Endothelial cell of hepatic sinusoid (primary cell): ENCODE results near the gene GRIN3A.

Experiments
- in situ Hi-C: cut with HindIII; loops from 2 replicates; pipeline ENCODE4 v1.10.0; 2017; ENCODE audit warnings: low sequenced_read_pairs

The GRIN3A gene

GRCh38 chr9:101706261-101706798 lies 32.1 kb downstream of the GRIN3A start:
- in situ Hi-C loops: no loop called here

GRCh38 chr9:101705135-101705661 lies 33.2 kb downstream of the GRIN3A start:
- in situ Hi-C loops: no loop called here

GRCh38 chr9:101702257-101702656 lies 36.2 kb downstream of the GRIN3A start:
- in situ Hi-C loops: no loop called here

GRCh38 chr9:101693546-101694336 lies 44.7 kb downstream of the GRIN3A start:
- in situ Hi-C loops: no loop called here

- in situ Hi-C loops: no loop called here
These were observed 46.8 kb downstream of the GRIN3A start for GRCh38 chr9:101691657-101692056.

GRCh38 chr9:101689039-101689438 lies 49.4 kb downstream of the GRIN3A start:
- in situ Hi-C loops: no loop called here

GRCh38 chr9:101684665-101685064 lies 53.8 kb downstream of the GRIN3A start:
- in situ Hi-C loops: no loop called here

GRCh38 chr9:101683236-101683635 lies 55.2 kb downstream of the GRIN3A start:
- in situ Hi-C loops: no loop called here

- in situ Hi-C loops: no loop called here
These were observed 60.6 kb downstream of the GRIN3A start for GRCh38 chr9:101677861-101678260.

- in situ Hi-C loops: no loop called here
These were observed 63.1 kb downstream of the GRIN3A start for GRCh38 chr9:101675341-101675740.

- in situ Hi-C loops: no loop called here
These were observed 64.3 kb downstream of the GRIN3A start for GRCh38 chr9:101674165-101674564.

- in situ Hi-C loops: no loop called here
These were observed 64.8 kb downstream of the GRIN3A start for GRCh38 chr9:101673642-101674041.

GRCh38 chr9:101671567-101671966 lies 66.9 kb downstream of the GRIN3A start:
- in situ Hi-C loops: no loop called here

GRCh38 chr9:101668421-101668820 lies 70.0 kb downstream of the GRIN3A start:
- in situ Hi-C loops: no loop called here

GRCh38 chr9:101664453-101664852 lies 74.0 kb downstream of the GRIN3A start:
- in situ Hi-C loops: no loop called here

GRCh38 chr9:101652601-101653175 lies 85.8 kb downstream of the GRIN3A start:
- in situ Hi-C loops: no loop called here

- in situ Hi-C loops: no loop called here
These were observed 88.3 kb downstream of the GRIN3A start for GRCh38 chr9:101650142-101650541.

GRCh38 chr9:101648493-101648892 lies 90.0 kb downstream of the GRIN3A start:
- in situ Hi-C loops: no loop called here

- in situ Hi-C loops: no loop called here
These were observed 98.4 kb downstream of the GRIN3A start for GRCh38 chr9:101639785-101640665.

- in situ Hi-C loops: no loop called here
These were observed 99.1 kb downstream of the GRIN3A start for GRCh38 chr9:101639311-101639710.

- in situ Hi-C loops: no loop called here
These were observed 102.2 kb downstream of the GRIN3A start for GRCh38 chr9:101636247-101636646.
